ENCODE results near the gene FZR1.

GRCh38 chr19:3556978-3557460 lies 50.9 kb downstream of the FZR1 start:
- peak; percentile 15 for TF ChIP-seq CTCF (IDR thresholded peaks at IDR 0.05; ENCODE audit: borderline replicate concordance, extremely low read depth, low read length, poor library complexity, severe bottlenecking)
- TF ChIP-seq EZH2 (IDR thresholded peaks at IDR 0.05; ENCODE audit: borderline replicate concordance, low read depth, low read length, severe bottlenecking) = no peak

All from DND-41 (cell line).